Measurements from ENCODE around the gene COX14.

GRCh38 chr12:50090391-50090790 lies 21.6 kb upstream of the COX14 start:
- TF ChIP-seq POLR2A (IDR thresholded peaks at IDR 0.05; ENCODE audit: low read depth, low read length): no peak
- TF ChIP-seq ZSCAN29 (IDR thresholded peaks at IDR 0.05): no peak
- no peak for TF ChIP-seq NR2C2 (IDR thresholded peaks at IDR 0.05; ENCODE audit: borderline replicate concordance, control insufficient read depth, insufficient read length, low read depth)
- no peak for TF ChIP-seq KAT2A (conservative IDR thresholded peaks at IDR 0.05; ENCODE audit: control insufficient read depth, low read depth, low read length)
- no peak for TF ChIP-seq EZH2 (IDR thresholded peaks at IDR 0.05; ENCODE audit: borderline replicate concordance, control insufficient read depth, low read depth, low read length)
- TF ChIP-seq RFX5 (IDR thresholded peaks at IDR 0.05; ENCODE audit: low read depth, low read length): no peak
- no peak for TF ChIP-seq ZBTB11 (CRISPR knock-in tag; IDR thresholded peaks at IDR 0.05)
- TF ChIP-seq CTCF (IDR thresholded peaks at IDR 0.05 in 2 of 3, conservative IDR thresholded peaks at IDR 0.05 in 1 of 3; ENCODE audit: control insufficient read depth in 2 of 3, extremely low read depth in 1 of 3, insufficient read depth in 1 of 3, low read depth in 3 of 3, low read length in 3 of 3): no peak
- no peak for TF ChIP-seq ATF3 (IDR thresholded peaks at IDR 0.05; ENCODE audit: borderline replicate concordance, extremely low read depth, low read depth, low read length)
- no peak for TF ChIP-seq JUNB (IDR thresholded peaks at IDR 0.05)
- TF ChIP-seq HDAC6 (IDR thresholded peaks at IDR 0.05; ENCODE audit: unreplicated experiment): no peak
- TF ChIP-seq RAD21 (IDR thresholded peaks at IDR 0.05; ENCODE audit: insufficient read depth, low read depth, low read length): no peak
